Activated T-cell treated with anti-CD3 and anti-CD28 coated beads for 24 hours (primary cell): ENCODE data around the gene DNAAF2.
"Not testable (repeated sequence)": the region's sequence is repeated elsewhere in the genome, so short reads cannot be mapped to it uniquely, and the experiment has no call there.

Source experiments
- DNase-seq: peaks from one replicate; pipeline ENCODE4 v3.0.0-alpha.2; 2020; ENCODE audit warnings: low read depth

The DNAAF2 gene, protein sequence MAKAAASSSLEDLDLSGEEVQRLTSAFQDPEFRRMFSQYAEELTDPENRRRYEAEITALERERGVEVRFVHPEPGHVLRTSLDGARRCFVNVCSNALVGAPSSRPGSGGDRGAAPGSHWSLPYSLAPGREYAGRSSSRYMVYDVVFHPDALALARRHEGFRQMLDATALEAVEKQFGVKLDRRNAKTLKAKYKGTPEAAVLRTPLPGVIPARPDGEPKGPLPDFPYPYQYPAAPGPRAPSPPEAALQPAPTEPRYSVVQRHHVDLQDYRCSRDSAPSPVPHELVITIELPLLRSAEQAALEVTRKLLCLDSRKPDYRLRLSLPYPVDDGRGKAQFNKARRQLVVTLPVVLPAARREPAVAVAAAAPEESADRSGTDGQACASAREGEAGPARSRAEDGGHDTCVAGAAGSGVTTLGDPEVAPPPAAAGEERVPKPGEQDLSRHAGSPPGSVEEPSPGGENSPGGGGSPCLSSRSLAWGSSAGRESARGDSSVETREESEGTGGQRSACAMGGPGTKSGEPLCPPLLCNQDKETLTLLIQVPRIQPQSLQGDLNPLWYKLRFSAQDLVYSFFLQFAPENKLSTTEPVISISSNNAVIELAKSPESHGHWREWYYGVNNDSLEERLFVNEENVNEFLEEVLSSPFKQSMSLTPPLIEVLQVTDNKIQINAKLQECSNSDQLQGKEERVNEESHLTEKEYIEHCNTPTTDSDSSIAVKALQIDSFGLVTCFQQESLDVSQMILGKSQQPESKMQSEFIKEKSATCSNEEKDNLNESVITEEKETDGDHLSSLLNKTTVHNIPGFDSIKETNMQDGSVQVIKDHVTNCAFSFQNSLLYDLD

DNA sequence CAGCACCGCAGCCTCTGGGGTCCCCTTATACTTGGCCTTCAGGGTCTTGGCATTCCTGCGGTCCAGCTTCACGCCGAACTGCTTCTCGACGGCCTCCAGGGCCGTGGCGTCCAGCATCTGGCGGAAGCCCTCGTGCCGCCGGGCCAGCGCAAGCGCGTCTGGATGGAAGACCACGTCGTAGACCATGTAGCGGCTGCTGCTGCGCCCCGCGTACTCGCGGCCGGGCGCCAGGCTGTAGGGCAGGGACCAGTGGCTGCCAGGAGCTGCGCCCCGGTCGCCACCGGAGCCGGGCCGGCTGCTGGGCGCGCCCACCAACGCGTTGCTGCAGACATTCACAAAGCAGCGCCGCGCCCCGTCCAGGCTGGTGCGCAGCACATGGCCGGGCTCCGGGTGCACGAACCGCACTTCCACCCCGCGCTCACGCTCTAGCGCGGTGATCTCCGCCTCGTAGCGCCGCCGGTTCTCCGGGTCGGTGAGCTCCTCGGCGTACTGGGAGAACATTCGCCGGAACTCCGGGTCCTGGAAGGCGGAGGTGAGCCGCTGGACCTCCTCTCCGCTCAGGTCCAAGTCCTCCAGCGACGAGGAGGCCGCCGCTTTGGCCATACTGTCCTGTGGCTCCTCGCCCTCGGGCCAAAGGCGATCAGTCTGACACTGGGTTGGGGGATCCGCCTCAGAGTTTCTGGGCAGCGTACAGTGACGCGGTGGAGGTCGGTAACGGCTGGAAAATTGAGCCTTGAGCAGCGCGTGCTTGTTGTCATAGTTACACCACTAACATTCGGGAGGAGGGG lies at the start of gene DNAAF2:
Gene DNAAF2 (minus strand): TSS at position 698 of the 788 bp plus-strand sequence. CDS start 95 bp downstream, at position 603.
- peak; percentile 42 for DNase-seq

DNA sequence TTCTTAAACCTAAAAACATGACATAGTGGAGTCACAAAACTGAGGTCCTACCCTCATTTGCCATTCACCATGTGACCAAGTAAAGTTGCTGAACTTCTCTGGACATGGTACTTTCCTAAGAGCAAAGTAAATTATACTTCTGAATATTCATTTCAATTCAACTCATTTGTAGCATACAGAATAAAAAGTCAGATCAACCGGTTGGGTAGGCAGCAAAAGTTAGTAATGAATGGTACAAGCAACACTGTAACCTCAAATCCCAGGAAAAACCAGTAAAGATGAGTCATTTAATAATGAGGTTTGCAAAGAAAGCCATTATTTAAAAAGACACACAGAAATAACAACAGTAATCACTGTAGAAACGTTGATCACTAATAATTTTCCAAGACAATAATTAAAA lies 44.2 kb upstream of the DNAAF2 start:
- no peak for DNase-seq

DNA sequence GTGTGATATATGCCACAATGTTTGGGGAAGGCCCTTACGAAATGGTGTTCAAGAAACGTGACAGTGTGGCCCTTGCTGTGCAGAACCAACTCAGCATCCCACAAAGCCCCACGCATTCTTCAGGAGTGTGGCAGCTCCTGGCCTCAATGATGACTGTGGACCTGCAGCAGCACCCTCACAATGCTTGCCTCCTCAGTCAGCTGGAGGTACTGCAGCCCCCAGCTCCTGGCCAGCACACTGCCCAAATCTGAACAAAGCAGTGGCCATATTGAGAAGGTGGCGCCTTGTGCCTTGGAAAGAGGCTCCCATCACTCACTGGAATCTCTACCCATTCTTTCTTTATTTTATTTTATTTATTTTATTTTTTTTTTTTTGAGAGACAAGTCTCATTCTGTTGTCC lies 42.6 kb upstream of the DNAAF2 start:
- DNase-seq, result no peak

DNA sequence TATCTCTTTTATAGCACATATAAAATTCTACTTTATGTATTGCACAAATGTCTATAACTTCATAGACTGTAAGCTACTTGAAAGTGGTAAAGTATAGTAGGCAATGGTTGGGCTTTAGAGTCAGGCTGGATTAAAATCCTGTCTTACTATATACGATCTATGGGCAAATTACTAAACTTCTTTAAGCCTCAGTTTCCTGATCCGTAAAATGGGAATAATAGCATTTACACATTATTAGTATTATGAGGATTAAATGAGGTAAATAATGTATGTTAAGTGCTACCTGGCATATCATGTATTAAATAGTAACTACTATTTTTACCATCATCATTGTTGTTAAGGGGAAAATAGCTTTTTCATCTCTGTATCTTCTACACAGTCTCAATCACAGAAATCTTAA lies 38.5 kb upstream of the DNAAF2 start:
- DNase-seq, result no peak

DNA sequence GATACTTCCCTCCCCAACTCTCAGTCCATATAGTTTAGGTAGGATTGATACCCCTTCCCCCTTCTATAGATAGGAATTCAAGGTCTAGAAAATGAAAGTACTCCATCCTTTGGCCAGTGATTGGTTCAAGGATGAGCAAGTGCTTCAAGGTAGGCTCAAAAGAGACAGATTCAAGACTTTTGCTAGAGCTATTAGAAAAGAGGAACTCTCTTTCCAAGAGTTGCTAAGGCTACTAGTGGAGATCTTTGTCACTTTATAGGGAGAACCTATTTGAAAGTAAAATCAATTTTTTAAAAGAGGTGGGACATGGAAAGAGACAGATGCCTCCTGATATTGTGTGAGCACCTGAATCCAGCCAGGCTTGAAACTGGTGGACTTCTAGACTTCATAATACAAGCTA lies 35.4 kb upstream of the DNAAF2 start:
- no peak for DNase-seq

DNA sequence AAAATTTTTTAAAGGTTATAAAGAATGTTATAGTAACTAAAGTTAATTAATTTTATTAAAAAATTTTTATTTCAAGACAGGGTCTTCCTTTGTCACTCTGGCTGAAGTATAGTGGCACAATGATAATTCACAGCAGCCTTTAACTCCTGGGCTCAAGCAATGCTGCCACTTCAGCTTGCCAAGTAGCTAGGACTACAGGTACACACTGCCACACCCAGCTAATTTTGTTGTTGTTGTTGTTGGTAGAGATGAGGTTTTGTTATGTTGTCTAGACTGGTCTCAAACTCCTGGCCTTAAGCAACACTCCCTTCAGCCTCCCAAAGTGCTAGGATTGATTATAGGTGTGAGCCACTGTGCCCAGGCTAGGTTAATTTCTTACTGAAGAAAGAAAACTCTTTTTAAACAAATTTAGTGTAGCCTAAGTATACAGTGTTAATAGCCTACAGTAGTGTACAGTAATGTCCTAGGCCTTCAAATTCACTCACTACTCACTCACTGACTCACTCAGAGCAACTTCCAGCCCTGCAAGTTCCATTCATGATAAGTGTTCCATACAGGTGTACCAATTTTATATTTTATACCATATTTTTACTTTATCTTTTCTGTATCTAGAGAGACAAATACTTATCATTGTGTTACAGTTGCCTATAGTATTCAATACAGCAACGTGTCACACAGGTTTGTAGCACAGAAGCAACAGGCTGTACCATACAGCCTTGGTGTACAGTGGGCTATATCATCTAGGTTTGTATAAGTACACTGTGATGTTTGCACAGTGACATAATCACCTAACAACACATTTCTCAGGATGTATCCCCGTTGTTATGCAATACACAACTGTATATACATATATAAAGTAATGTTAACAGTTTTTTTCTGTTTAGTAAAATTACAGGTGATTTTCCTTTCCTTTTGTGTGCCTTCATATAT lies 24.7 kb upstream of the DNAAF2 start:
- no peak for DNase-seq

DNA sequence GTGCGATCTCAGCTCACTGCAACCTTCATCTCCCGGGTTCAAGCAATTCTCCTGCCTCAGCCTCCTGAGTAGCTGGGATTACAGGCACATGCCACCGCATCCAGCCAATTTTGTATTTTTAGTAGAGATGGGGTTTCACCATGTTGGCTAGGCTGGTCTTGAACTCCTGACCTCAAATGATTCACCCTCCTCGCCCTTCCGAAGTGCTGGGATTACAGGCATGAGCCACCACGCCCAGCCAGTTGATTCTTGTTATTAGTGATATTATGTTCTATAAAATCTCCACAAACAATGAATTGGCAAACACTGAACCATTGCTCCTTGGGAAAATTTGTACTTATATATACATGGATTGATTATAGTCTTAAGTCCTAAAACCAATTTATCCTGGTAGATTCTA lies 22.5 kb upstream of the DNAAF2 start:
- not testable (repeated sequence) for DNase-seq

DNA sequence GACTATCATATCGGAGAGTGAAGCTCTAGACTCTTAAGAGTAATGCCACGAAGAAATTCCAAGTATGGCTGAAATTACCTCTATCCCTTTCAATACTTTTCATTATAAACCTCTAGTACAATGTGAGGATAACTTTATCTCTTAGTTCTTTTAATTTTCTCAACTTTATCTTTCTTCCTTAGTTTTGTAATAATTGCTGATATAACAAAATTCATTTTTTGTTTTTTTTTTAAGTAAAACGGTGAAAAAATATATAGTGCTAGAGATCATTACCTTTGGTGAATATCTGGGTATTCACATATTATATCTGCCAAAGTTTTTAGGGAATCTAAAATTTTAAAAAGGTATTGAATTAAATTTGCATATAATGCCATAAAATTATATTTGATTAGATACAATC lies 19.5 kb upstream of the DNAAF2 start:
- DNase-seq, result no peak

DNA sequence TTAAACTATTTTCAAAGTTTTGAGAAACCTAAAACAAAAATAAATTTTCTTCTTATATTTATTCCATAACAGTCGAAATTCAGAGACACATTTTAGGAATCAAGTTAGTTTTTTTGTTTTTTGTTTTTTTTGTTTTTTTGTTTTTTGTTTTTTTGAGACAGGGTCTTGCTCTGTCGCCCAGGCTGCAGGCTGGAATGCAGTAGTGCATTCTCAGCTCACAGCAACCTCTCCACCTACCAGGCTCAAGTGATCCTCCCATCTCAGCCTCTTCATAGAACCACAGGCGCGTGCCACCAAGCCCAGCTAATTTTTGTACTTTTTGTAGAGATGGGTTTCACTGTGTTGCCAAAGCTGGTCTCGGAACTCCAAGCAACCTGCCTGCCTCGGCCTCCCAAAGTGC lies 18.5 kb upstream of the DNAAF2 start:
- no peak for DNase-seq

DNA sequence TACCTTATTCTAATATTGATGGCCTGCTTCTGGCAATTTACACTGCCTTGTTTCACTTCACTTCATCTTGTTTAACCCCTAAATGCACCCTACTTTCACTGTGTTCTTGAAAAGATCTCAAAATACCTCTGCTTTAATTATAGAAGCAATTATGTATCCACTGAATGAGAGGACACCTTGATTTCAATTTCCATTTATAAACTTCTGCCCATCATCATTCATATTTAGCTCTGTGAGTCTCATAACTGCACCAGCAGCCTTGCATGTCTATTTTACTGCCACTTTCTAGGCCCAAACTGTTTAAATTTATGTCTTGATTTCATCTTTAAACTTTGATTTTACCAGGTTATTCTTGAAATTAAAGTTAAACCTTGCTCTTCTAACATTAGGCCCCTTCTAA lies 7.1 kb upstream of the DNAAF2 start:
- DNase-seq, result no peak

DNA sequence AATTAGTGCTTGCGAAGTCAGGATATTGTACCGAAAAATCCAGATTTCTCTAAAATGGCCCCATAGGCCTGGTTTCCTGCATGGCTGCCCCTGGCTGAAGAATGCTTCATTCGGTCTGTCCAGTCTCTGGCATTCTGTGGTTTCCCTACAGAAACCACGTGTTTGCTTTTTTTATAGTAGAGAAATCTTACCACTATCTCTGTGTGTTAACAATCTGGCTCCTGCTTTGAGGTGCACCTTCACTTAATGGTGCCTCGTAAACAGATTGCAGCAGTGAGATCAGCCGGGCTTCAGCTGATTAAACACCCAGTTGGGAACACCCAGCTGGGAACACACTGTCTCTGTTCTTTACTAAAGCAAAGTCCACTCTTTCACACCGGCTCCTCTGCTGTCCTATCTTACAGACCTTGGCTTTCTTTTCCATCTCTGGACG lies 6.7 kb upstream of the DNAAF2 start:
- DNase-seq, result no peak

DNA sequence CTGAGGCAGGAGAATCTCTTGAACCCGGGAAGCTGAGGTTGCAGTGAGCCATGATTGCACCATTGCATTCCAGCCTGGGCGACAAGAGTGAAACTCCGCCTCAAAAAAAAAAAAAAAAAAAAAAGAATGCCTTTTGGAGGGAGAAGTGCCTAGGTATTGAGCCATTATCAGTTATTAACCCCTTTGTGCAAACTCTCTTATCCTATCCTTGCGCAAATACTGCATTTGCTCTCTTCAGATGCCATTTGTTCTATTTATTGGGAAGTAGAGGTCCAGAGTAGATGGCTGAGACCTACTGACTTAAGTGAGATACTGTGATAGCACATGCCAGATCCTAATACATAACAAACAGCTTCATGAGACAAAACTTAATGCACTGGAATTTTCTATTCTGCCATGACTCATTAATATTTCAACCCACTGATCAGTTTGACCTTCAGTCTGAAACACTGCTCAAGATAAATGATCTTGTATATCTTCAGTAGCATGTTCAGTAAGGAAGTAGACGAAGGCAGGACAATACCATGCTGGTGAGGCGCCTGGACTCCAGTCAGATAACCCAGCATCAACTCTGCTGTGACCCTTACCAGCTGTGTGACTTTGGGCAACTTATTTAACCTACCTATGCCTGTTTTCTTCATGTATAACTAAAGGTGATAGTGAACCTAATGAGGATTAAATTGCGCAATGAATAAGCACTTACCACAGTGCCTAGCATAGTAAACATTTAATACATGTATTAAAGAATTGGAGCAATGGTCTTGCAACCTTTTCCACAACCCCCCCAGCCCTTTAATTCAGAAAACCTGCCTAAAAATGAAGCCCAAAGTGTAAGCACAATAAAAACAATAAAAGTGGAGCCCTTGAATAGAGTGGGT lies 5.7 kb upstream of the DNAAF2 start:
- no peak for DNase-seq

DNA sequence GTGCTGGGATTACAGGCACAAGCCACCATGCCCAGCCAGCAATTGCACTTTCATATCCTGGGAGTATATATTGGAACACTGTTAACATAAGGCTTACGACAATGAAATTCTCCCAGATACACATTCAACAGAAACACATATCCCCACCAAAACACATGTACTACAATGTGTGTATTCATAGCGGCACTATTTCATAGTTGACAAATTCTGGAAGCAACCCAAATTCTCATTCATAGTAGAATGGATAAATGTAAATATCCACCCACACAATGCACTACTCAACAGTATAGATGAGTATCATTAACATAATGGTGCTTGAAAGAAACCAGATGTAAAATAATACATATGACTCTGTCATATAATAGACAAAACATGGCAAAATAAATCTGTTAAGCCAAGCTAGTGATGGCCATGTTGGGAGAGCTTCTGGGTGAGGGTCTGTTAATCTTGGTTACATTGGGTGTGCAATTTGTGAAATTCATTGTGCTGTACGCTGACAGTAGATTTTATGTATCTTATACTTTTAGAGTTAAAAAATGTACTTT lies 2.6 kb upstream of the DNAAF2 start:
- DNase-seq, result no peak

DNA sequence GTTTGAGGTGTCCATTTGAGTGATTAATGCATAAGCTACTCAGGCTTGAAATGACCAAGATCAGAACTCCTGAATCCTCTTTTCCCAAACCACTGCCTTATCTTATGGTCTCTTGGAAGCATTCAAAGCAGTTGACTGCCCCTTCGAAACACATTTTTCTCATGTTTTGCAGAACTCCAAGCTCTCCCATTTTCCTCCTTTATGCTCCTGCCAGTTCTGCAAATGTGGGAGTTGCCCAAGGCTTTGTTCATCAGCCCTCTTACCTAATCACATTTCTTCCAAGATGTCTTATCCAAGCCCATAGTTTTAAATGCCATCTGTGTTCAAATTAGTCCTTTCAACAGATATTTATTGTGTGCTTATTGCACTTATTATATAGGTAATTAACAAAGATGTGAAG lies 1.8 kb upstream of the DNAAF2 start:
- no peak for DNase-seq

DNA sequence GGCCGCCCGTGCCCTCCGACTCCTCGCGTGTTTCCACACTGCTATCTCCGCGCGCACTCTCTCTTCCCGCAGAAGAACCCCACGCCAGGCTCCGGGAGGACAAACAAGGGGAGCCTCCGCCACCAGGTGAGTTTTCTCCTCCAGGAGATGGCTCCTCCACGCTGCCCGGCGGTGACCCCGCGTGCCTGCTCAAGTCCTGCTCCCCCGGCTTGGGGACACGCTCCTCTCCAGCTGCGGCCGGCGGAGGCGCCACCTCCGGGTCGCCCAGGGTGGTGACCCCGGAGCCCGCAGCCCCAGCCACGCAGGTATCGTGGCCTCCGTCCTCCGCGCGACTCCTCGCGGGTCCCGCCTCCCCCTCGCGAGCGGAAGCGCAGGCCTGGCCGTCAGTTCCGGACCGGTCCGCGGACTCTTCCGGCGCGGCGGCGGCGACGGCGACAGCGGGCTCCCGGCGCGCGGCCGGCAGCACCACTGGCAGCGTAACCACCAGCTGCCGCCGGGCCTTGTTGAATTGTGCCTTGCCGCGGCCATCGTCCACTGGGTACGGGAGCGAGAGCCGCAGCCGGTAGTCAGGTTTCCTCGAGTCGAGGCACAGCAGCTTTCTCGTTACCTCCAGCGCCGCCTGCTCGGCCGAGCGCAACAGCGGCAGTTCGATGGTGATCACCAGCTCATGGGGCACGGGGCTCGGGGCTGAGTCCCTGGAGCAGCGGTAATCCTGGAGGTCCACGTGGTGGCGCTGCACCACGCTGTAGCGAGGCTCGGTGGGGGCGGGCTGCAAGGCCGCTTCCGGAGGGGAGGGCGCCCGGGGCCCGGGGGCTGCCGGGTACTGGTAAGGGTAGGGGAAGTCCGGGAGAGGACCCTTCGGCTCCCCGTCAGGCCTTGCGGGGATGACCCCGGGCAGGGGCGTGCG lies 1.2 kb downstream of the DNAAF2 start:
- peak; percentile 94 for DNase-seq

DNA sequence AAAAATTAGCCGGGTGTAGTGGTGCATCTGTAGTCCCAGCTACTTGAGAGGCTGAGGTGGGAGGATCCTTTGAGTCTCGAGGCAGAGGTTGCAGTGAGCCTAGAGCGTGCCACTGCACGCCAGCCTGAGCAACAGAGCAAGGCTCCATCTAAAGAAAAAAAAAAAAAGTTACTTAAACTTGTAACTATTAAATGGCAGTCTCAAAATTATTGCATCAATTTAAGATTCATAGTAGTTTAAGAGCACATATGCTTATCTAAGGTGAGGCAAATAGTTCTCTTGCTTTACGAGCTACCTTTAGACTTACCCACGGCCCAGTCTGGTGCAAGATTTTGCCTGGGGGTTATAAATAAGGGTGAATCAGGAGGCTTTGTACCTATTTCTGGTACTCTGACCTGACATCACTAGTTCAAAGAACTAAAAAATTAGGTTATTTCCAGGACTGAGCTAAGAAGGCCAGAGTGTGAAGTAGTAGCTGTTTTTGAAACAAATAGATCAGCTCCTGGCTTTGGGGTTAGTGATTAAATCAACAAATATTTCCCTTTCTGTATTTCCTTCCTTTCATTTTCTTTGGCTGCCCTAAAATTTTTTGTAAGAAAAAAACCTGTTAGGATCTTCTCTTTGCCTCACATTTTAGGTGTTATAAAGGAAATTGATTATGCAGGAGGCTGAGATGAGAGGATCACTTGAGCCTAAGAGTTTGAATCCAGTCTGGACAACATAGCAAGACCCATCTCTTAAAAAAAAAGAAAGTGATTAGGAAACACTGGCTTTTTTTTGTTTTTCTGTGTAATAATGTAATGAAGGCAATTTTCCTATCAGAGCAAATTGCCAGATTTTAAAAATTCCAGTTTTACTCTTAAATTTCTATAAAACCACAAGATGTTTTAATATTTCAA lies 10.9 kb downstream of the DNAAF2 start:
- DNase-seq, result no peak

DNA sequence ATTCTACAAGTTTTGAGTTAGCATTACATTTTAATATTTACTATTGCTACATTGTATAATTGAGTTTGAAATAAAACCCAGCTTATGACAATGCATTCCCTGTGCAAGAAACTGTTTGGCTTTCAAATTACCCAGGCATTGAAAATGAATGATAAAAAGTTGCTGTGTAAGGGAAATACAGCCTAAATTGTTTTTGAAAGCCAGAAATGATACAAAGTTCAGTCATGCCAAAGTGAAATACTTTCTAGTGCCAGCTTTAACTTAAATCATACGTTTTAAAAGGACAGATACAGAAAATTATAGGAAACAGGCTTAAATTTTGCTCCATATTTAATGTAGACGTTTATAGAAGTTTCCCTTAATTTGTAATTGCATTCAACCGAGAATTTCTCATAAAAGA lies 11.7 kb downstream of the DNAAF2 start:
- no peak for DNase-seq
